ENCODE measurements around the gene ZMAT5. TPM values are rescaled to one million over a fixed set of nuclear protein-coding genes. Genes with fewer than 3 reads are reported as not detected.

ZMAT5 gene
- total RNA-seq, 1 donor from 2014 or later: 16.9 TPM

DNA sequence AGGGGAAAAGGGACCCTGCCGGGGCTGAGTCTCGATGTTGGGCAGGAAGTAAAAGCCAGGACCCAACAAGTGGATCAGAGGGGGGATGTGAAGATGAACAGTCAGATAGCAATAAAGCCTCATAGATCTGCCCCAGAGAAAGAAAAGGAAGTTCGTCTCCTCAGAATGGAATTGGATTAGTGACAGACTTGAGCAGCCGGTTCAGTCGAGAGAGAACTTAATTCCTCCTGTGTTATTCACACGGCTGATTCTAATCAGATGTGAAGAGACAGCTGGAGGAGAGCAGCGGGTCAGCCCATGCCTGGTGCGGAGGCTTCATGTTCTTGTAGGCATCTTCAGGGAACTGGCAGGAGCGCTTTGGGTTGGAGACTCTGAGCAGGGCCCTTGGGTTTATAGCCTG, 76.3 kb downstream of the ZMAT5 start:
- peak overlapping the region; percentile 1 for H3K4me3 Mint-ChIP-seq (ENCODE audit: unreplicated experiment)
- no peaks in the 10 kb centered on the region for H3K36me3 Mint-ChIP-seq (ENCODE audit: unreplicated experiment)
- H3K4me1 Mint-ChIP-seq (ENCODE audit: low read depth, unreplicated experiment): peaks cover 53% of the 10 kb centered on the region
- peaks cover 10% of the 10 kb centered on the region for H3K27me3 Mint-ChIP-seq (ENCODE audit: unreplicated experiment)
- peak overlapping the region; percentile 39 for H3K27ac Mint-ChIP-seq (ENCODE audit: unreplicated experiment)
- no peak for DNase-seq
- H3K9me3 Mint-ChIP-seq (ENCODE audit: unreplicated experiment): peaks cover 8% of the 10 kb centered on the region
- TF ChIP-seq, protein P1, sequence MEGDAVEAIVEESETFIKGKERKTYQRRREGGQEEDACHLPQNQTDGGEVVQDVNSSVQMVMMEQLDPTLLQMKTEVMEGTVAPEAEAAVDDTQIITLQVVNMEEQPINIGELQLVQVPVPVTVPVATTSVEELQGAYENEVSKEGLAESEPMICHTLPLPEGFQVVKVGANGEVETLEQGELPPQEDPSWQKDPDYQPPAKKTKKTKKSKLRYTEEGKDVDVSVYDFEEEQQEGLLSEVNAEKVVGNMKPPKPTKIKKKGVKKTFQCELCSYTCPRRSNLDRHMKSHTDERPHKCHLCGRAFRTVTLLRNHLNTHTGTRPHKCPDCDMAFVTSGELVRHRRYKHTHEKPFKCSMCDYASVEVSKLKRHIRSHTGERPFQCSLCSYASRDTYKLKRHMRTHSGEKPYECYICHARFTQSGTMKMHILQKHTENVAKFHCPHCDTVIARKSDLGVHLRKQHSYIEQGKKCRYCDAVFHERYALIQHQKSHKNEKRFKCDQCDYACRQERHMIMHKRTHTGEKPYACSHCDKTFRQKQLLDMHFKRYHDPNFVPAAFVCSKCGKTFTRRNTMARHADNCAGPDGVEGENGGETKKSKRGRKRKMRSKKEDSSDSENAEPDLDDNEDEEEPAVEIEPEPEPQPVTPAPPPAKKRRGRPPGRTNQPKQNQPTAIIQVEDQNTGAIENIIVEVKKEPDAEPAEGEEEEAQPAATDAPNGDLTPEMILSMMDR (IDR thresholded peaks at IDR 0.05; ENCODE audit: partially characterized antibody, unreplicated experiment): no peak

DNA sequence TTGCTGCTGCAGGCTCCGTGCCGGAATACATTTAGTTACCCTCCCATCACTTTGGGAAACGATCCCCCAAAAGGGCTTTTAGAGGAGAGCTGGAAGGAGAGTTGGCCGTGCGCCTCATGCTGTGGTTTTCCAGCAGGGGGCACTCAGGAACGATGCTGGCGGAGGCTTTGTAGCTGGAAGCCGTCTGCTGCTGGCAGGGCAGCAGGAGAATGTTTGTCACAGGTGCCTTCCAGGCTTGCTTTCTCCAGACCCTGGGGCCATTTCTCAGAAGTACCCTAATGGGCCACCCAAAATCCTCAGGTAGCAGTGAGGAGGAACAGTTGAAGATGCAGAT, 77.0 kb downstream of the ZMAT5 start:
- Mint-ChIP-seq H3K27me3 (ENCODE audit: unreplicated experiment) (peaks cover 10% of the 10 kb centered on the region), H3K4me1 (ENCODE audit: low read depth, unreplicated experiment) (peaks cover 53% of the 10 kb centered on the region), H3K36me3 (ENCODE audit: unreplicated experiment) (no peaks in the 10 kb centered on the region), H3K4me3 (ENCODE audit: unreplicated experiment) (peak overlapping the region; percentile 56), H3K9me3 (ENCODE audit: unreplicated experiment) (peaks cover 8% of the 10 kb centered on the region), H3K27ac (ENCODE audit: unreplicated experiment) (peak overlapping the region; percentile 71)
- DNase-seq: peak; percentile 86
- TF ChIP-seq, protein P1 (IDR thresholded peaks at IDR 0.05; ENCODE audit: partially characterized antibody, unreplicated experiment): peak; percentile 76

DNA sequence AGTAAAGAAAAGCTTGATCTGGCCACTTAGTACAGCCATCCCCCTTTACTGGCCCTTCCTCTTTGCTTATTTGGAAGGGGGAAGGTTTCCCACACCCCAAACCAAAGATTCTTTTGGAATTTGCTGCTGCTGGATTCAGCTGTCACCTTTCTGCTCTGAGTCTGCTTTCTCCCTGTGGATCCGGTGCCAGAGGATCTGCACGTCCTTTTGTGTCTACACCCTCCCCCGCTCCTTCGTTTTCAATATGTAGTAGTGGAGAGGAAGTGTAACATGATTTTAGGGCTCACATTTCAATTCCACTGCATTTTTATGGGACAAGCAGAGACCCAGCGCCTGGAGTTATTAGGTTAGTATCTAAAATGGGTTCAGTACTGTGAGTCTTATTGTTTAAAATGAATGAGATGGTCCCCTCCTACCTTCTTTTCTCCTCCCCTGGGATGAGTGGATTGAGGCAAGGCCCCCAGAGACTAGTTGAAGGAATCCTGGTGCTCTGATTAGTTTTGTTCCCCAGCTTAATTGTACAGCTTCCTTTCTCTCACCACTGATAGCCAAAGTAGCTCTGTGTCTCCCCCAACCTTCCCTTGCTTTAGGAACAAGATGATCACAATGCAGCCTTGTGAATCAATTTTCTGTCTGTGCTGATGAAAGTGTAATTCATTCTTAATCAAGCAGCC, 77.5 kb downstream of the ZMAT5 start:
- peaks cover 10% of the 10 kb centered on the region for H3K27me3 Mint-ChIP-seq (ENCODE audit: unreplicated experiment)
- peaks cover 51% of the 10 kb centered on the region for H3K4me1 Mint-ChIP-seq (ENCODE audit: low read depth, unreplicated experiment)
- H3K9me3 Mint-ChIP-seq (ENCODE audit: unreplicated experiment): peaks cover 8% of the 10 kb centered on the region
- peak overlapping the region; percentile 71 for H3K27ac Mint-ChIP-seq (ENCODE audit: unreplicated experiment)
- H3K36me3 Mint-ChIP-seq (ENCODE audit: unreplicated experiment): no peaks in the 10 kb centered on the region
- DNase-seq: no peak
- peak overlapping the region; percentile 56 for H3K4me3 Mint-ChIP-seq (ENCODE audit: unreplicated experiment)
- TF ChIP-seq, protein P1 (IDR thresholded peaks at IDR 0.05; ENCODE audit: partially characterized antibody, unreplicated experiment): no peak

DNA sequence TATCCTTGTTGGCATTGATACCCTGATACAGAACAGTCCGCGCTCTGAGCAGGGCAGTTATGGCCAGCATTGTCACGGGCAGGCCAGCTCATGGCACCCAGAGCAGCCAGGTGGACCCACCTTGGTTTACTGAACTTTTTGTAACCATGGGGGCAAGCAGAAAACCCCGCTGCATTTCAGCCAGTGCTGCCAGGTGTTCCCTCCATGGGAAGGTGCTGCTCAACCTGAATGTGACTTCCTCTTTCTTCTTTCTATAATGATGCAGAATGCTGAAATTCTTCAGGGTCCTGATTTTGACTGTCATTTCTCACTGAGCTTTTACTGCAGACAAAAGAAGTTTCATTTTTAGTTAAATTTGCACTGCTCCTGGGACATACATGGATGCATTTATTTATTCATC, 82.6 kb downstream of the ZMAT5 start:
- TF ChIP-seq, protein P1 (IDR thresholded peaks at IDR 0.05; ENCODE audit: partially characterized antibody, unreplicated experiment): no peak
- Mint-ChIP-seq H3K27me3 (ENCODE audit: unreplicated experiment) (peaks cover 1% of the 10 kb centered on the region), H3K4me1 (ENCODE audit: low read depth, unreplicated experiment) (peaks cover 21% of the 10 kb centered on the region), H3K27ac (ENCODE audit: unreplicated experiment) (no peak overlapping the region), H3K36me3 (ENCODE audit: unreplicated experiment) (no peaks in the 10 kb centered on the region), H3K4me3 (ENCODE audit: unreplicated experiment) (no peak overlapping the region), H3K9me3 (ENCODE audit: unreplicated experiment) (peaks cover 6% of the 10 kb centered on the region)
- DNase-seq: no peak

DNA sequence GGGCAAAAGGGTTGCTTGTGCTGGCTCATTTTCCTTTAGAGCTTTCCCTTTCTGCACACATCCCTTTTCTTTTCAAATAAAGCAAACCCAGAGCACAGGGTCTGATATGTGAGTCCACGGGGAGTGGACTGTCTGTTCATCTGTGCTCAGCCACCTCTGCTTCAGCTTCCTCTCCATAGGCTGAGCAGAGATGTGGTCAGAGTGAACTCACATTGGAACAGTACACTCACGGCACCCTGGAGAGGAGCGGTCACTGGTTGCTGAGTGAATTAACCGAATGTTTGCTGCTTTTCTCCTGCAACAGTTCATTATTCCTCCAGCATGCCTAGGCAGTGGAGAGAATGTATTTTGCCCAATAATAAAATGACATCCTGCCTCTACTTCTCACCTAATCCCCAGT, 83.3 kb downstream of the ZMAT5 start:
- Mint-ChIP-seq H3K4me3 (ENCODE audit: unreplicated experiment) (no peak overlapping the region), H3K9me3 (ENCODE audit: unreplicated experiment) (peaks cover 4% of the 10 kb centered on the region), H3K36me3 (ENCODE audit: unreplicated experiment) (no peaks in the 10 kb centered on the region), H3K4me1 (ENCODE audit: low read depth, unreplicated experiment) (peaks cover 17% of the 10 kb centered on the region), H3K27me3 (ENCODE audit: unreplicated experiment) (peaks cover 1% of the 10 kb centered on the region), H3K27ac (ENCODE audit: unreplicated experiment) (no peak overlapping the region)
- DNase-seq: no peak
- TF ChIP-seq, protein P1 (IDR thresholded peaks at IDR 0.05; ENCODE audit: partially characterized antibody, unreplicated experiment): no peak
